LNCAP (cell line): ENCODE data around the gene NRG2.

Source experiments
- CTCF ChIP-seq: fragments of 450-650 bp; IDR thresholded peaks from 2 replicates; pipeline ENCODE4 v1.5.1; 2017; ENCODE audit warnings: mild to moderate bottlenecking

Gene NRG2

DNA sequence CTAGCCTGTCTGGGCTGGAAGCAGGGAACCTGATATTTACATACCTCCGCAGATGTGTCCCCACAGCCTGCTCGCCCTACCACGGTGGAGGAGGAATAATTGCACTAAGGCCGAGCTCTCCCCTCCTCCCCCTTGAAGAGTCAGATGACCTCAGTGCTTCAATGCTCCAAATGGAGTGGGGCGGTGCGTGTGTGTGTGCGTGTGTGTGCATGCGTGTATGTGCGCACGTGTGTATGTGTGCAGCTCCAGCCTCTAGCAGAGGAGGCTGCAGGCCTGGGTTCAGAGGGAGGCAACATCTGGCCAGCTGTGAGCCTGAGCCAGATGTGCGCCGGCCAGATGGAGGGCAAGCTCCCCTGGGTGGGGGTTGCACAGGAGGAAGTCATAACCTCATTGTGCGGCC lies 90.5 kb downstream of the NRG2 start:
- no peak for TF ChIP-seq CTCF

- no peak for TF ChIP-seq CTCF
Observed at GRCh38 chr5:139951983-139952382, 91.1 kb downstream of the NRG2 start.

GRCh38 chr5:139951296-139951924 lies 91.7 kb downstream of the NRG2 start:
- TF ChIP-seq CTCF, result no peak

DNA sequence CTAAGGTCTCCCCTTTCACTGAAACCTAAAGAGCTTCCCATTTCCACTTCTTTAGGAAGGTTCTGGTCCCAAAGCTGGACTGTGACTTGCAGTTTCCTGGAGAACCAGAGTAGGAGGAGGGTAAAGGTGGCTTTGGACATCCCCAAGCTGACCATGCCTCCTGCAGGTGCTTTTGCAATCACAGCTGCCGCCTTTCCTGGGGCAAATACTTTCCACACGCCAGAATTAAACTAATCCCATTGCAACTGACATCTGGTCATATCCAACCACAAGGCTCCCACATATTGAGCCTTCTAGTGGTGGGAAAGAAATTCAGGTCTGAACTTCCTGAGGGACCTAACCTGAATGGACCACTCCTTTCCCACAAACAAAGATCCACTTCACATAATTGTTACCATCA lies 92.7 kb downstream of the NRG2 start:
- no peak for TF ChIP-seq CTCF

- no peak for TF ChIP-seq CTCF
Observed at GRCh38 chr5:139949710-139950109, 93.4 kb downstream of the NRG2 start.

DNA sequence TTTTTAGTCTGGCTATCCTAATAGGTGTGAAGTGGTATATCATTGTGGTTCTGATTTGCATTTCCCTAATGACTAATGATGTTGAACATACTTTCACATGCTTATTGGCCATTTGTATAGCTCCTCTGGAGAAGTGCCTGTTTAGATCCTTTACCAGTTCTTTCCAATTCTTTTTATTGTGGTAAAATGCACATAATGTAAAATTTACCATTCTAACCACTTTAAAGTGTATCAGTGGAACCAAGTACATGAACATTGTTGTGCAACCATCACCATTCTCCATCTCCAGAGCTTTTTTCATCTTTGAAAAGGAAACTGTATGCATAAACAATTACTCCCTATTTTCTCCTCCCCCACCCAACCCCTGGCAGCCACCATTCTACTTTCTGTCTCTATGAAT lies 95.4 kb downstream of the NRG2 start:
- no peak for TF ChIP-seq CTCF

DNA sequence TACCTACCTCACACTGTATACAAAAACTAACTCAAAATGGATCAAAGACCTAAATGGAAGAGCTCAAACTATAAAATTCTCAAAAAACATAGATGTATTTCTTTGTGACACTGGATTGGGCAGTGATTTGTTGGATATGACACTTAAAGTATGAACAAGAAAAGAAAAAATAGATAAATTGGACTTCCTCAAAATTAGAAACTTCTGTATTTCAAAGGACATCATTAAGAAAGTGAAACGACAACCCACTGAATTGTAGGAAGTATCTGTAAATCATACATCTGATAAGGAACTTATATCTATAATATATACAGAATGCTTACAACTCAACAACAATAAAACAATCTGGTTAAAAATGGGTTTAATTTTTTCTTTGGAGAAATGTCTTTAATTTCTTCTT lies 96.7 kb downstream of the NRG2 start:
- no peak for TF ChIP-seq CTCF

DNA sequence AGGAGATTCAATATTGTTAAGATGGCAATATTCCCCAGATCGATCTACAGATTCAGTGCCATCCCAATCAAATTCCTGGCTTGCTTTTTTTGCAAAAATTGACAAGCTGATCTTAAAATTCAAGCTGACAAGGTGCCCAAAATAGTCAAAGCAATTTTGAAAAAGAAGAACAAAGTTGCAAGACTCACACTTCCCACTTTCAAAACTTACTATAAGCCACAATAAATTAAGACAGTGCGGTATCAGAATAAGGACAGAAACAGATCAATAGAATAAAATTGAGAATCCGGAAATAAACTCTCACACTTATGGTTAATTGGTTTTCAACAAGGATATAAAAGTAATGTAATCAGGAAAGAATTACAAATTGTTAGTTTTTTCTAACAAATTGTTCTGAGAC lies 97.1 kb downstream of the NRG2 start:
- TF ChIP-seq CTCF, result no peak
